ENCODE results near the gene TULP4.
"Not testable (repeated sequence)": the region's sequence is repeated elsewhere in the genome, so short reads cannot be mapped to it uniquely, and the experiment has no call there.

TULP4 gene

DNA sequence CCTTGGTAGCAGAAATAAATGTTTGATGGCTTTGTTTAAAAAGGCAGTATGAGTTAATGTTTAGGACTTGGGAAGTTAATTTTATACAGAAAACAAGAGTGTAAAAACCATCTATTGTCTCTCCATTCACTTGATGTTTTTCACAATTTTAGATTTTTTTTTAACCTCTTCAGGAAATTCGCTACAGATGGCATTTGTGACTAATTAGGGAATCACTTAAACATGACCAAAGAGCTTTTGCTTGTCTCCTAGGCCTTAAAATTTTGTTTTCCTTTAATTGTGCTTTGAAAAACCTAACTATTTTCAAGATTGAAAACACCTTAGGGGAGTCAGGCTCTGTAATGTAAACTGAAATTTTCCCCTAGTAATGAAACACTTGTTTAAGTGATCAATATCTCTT is 17.3 kb downstream of the TULP4 start:
- DNase-seq: no peak

DNA sequence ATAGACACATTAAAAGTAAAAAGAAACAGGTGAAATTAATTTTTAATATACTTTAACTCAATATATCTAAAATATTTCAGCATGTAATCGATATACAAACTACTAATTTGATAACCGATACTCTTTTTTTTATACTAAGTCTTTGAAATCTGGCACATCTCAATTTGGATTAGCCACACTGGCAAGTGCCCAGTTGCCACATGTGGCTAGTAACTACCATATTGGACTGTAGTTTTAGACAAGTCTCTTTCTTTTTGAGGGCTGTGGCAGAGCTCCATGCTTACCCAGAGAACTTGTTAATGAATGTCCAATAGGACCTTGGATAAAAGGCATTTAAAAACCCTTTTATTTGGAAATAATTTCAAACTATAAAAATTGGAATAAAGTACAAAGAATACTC is 17.8 kb downstream of the TULP4 start:
- no peak for DNase-seq

DNA sequence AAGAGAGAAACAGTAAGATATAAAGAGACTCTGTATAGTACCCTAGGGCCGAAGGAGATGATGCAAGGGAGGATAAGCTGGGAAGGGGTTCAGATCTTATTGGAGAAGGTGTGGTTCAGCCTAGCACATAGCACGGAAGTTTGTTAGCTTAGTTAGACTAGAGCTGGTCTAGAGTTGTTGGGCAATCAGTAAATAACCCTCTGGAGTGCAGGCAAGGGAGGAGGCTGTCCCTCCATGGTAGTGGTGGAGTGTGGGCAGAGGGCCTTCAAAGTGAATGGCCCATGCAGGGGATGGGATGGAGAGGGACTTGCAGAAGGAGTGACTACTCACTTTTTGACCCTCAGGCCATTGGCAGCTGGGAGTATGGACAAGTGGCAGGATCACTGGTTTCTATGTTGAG is 20.0 kb downstream of the TULP4 start:
- no peak for DNase-seq

DNA sequence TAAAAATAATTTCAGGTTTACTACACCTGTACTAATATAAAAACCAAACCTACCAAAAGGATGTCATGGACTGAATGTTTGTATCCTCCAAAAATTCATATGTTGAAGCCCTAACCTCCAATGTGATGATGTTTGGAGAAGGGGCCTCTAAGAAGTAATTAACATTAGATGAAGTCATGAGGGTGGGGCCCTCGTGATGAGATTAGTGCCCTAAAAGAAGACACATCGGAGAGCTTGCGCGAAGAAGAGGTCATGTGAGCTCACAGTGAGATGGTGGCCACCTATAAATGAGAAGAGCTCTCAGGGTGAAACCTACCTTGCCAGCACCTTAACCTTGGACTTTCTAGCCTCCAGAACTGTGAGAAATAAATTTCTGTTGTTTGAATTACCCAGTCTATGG is 20.8 kb downstream of the TULP4 start:
- DNase-seq: no peak

DNA sequence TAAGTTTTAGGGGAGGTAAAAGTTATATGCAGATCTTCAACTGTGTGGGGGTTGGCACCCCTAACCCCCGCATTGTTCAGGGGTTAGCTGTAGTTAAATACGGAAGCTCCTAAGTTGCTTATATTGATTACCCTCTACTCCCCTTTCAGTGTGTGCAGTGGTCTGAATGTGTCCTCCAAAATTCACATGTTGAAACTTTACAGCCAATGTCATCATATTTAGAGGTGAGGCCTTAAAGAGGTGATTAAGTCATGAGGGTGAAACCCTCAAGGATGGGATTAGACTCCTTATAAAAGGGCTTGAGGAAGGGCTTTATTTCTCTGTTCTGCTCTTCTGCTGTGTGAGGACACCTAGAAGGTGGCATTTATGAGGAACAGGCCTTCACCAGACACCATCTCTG is 22.3 kb downstream of the TULP4 start:
- DNase-seq: no peak

DNA sequence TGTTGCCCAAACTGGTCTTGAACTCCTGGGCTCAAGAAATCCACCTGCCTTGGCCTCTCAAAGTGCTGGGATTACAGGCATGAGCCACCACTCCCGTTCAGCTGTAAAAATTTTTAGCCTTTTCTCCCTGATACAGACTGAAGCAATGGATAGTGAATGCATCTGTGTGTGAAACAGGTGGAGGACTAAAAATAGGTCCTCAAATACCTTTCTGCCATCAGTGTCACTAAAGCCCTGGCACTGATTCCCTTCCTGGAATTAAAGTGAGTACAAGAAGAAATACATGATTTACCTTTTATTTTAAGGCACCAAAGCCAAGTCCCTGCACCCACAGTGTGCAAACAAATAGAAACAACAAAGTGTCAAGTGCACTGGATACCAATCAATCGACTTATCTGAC is 25.1 kb downstream of the TULP4 start:
- DNase-seq: no peak

DNA sequence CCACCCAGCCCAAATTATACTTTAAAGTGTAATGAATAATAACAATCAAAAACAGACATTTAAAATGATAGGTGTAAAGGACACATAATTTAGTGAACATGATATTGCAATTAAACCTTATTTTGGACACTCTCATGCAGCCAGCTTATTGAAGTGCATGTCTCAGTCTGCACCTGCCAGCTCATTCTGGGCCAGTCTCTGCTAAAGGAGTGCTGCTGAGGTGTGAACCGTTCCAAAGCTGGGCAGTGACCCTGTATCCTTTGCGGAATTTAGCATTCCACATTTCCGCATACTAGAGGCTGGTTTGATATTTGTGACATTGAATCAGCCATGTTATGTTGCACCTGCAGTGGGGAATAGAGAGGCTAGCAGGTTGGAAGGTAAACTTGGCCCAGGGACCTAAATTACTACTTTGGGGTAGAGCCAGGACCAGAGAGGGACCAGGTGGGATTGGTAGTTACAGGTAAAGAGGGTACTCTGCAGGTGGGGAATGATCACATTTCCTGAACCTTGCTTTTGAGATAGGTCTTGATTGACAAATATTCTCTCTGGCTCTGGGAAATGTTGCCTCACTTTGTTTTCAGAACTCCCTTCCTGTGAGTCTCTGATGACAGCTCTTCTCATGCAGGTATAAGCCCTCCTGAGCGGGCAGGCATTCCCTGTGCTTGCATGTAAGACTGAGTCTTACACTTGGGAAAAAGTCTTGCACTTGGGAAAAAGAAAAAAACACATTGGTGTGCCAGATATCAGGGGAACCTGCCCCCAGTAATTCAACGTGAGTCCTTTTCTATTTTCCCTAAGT is 26.2 kb downstream of the TULP4 start:
- no peak for DNase-seq

DNA sequence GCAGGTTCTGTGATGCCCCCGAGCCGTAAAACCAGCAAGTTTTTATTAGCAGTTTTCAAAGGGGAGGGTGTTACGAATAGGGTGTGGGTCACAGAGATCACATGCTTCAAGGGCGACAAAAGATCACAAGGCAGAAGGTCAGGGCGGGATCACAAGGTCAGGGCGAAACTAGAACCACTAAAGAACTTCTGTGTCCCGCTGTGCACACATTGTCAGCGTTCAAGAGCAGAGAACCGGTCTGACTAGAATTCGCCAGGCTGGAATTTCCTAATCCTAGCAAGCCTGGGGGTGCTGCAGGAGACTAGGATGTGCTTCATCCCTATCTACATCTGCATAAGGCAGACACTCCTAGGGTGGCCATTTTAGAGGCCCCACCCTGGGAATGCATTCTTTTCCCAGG is 26.9 kb downstream of the TULP4 start:
- DNase-seq: not testable (repeated sequence)

DNA sequence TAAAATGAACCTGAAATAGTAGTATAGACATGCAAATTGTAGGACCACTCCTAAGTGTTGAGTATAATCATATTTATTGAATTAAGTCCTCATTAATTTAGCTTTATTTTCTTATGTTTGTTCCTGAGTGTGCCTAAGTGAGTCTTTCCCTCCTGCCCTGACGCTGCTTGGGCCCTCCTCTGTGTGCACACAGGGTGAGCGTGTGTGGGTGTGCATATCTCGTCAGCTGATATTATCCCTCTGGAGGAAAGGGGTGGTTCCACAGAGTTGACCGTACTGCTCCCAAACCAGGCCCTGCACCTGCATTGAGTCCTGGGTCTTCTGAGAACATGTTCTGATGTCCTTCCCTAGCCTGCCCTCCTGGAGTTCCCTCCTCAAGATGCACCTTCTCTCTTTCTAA is 28.0 kb downstream of the TULP4 start:
- no peak for DNase-seq

DNA sequence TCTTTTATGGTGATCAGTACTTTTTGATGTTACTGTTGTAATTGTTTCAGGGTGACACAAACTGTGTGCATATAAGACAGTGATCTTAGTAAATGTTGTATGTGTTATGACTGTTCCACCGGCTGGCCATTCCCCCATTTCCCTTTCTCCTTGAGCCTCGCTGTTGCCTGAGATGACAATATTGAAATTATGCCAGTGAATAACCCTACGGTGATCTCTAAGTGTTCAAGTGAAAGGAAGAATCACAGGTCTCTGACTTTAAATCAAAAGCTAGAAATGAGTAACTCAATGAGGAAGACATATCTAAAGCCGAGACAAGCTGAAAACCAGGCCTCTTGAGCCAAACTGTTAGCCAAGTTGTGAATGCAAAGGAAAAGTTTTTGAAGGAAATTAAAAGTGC is 32.3 kb downstream of the TULP4 start:
- DNase-seq: no peak

DNA sequence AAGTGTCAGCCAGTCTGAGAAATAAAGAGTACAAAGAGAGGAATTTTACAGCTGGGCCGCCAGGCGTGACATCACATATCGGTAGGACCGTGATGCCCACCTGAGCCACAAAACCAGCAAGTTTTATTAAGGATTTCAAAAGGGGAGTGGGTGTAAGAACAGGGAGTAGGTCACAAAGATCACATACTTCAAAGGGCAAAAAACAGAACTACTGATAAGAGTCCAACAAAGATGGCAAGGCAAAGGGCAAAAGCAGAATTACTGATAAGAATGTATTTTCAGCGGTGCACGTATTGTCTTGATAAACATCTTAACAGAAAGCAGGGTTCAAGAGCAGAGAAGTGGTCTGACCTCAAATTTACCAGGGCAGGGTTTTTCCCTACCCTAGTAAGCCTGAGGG is 33.2 kb downstream of the TULP4 start:
- DNase-seq: not testable (repeated sequence)

DNA sequence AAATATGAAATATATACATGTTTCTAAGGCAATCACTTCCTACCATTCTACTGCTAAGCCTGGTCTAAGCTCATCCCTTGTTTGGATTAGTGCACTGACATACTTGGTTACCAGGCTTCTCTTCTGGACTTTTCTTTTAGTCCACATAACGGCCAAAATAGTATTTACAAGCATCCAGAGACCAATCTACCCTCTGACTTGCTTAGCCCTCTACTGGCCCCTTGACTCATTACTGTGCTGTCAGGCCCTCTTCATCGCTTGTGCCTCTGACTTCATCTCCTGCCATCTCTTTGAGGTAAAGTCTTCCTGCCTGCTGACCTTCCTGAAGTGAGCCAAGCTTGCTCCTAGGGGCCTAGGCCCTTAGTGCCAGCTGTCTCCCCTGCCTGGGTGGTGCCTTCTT is 35.1 kb downstream of the TULP4 start:
- no peak for DNase-seq

DNA sequence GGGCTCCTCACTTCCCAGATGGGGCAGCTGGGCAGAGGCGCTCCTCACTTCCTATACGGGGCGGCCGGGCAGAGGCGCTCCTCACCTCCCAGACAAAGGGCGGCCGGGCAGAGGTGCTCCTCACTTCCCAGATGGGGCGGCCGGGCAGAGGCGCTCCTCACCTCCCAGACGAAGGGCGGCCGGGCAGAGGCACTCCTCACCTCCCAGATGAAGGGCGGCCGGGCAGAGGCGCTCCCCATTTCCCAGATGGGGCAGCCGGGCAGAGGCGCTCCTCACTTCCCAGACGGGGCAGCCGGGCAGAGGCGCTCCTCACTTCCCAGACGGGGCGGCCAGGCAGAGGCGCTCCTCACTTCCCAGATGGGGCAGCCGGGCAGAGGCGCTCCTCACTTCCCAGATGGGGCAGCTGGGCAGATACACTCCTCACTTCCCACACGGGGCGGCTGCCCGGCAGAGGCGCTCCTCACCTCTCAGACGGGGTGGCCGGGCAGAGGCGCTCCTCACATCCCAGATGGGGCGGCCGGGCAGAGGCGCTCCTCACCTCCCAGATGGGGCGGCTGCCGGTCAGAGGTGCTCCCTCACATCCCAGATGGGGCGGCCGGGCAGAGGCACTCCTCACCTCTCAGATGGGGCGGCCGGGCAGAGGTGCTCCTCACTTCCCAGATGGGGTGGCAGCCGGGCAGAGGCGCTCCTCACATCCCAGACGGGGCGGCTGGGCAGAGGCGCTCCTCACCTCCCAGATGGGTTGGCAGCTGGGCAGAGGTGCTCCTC is 36.7 kb downstream of the TULP4 start:
- not testable (repeated sequence) for DNase-seq

DNA sequence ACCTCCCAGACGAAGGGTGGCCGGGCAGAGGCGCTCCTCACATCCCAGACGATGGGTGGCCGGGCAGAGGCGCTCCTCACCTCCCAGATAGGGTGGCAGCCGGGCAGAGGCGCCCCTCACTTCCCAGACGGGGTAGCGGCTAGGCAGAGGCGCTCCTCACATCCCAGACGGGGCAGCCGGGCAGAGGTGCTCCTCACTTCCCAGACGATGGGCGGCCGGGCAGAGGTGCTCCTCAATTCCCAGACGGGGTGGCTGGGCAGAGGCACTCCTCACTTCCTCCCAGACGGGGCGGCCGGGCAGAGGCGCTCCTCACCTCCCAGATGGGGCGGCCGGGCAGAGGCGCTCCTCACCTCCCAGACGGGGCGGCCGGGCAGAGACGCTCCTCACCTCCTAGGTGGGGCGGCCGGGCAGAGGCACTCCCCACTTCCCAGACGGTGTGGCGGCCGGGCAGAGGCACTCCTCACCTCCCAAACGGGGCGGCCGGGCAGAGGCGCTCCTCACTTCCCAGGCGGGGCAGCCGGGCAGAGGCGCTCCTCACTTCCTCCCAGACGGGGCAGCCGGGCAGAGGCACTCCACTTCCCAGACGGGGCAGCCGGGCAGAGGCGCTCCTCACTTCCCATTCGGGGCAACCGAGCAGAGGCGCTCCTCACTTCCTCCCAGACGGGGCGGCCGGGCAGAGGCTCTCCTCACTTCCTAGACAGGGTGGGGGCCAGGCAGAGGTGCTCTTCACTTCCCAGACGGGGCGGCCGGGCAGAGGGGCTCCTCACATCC is 37.4 kb downstream of the TULP4 start:
- not testable (repeated sequence) for DNase-seq

DNA sequence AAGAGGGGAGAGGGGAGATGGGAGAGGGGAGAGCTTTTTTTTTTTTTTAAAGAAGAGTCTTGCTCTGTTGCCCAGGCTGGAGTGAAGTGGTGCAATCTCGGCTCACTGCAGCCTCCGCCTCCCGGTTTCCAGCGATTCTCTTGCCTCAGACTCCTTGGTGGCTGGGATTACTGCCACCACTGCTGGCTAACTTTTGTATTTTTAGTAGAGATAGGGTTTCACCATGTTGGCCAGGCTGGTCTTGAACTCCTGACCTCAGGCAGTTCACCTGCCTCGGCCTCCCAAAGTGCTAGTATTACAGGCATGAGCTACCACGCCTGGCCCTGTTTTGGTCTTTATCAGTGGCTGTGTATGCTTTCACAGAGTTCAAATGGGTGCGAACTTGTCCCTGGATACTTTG is 38.5 kb downstream of the TULP4 start:
- not testable (repeated sequence) for DNase-seq

DNA sequence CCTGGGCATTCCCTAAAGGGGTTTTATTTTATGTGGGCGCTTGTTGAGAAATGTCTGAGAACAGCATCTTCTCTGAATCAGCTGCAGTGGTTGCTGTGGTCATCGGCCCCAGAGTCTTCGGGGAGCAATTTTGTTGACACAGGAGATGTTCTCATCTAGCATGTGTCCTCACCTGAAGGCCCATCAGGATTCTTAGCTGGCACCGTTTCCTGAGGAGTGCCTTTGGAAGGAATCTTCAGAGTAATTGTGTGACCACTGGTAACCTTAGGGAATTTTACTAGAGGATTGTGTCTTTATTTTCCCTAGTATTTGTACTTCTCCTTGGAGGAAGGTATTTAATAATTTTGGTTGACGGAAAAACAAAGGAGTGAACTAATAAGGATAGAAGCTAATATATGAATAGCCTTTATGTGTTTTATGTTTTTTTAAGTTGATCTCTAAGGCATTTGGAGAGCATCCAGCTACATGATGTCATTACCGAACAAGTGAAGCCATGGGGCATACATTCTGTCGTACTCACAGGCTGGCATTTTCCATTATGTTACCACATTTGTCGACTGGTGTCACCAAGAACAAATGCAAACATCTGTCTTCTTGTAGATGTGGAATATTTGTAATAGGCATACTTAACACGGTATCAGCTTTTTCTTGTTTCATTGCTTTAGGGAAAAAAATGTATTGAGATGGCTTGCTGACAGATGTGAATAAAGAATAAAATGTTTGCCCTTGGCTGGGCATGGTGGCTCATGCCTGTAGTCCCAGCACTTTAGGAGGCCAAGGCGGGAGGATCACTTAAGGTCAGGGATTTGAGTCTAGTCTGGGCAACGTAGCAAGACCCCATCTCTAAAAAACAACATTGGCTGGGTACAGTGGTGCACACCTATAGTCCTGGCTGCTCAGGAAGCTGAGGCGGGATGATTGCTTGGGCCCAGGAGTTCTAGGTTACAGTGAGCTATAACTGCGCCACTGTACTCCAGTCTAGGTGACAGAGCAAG is 41.9 kb downstream of the TULP4 start:
- DNase-seq: no peak

DNA sequence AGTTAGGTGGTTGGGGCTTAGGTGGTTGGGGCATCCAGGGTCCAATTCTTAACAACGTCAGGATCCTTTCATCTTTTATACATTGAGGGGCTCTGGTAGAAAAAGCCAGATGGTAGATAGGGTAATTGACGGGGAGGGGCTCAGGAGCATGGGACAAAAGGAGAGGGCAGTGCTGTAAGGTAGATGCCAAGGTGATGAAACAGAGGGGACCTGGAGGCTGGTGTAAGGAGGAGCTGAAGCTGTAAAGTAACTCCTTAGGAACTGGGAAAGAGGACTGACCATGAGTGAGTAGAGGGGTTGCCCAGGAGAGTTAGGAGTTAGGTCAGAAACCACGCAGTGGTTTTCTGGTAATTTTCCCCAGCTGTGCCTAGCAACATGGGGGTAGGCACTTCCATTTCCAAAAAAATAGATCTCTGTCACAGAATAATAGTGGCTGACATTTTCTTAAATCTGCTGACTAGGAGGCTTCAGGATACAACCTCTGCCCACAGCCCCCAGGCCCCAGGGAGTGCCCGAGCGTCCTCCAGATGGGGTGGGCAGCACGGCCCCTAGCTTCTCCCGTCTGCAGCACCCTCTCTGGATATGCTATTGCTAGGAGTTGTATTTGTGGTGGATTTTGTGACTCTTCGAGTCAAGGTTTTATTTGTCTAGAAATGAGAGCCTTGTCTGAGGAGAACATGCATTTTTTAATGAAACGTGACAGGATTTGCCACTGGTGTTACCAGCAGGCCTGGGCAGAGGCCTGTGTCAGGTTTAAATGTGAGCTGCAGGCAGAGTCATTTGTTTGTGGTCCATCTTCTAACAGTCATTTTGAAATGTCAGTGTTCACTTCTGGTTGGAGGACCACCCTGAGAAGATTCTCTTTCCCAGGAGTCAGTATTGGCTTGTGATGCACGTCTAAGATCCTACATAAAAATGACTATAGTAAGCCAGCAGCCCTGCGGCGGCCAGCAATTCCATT is 44.6 kb downstream of the TULP4 start:
- no peak for DNase-seq

DNA sequence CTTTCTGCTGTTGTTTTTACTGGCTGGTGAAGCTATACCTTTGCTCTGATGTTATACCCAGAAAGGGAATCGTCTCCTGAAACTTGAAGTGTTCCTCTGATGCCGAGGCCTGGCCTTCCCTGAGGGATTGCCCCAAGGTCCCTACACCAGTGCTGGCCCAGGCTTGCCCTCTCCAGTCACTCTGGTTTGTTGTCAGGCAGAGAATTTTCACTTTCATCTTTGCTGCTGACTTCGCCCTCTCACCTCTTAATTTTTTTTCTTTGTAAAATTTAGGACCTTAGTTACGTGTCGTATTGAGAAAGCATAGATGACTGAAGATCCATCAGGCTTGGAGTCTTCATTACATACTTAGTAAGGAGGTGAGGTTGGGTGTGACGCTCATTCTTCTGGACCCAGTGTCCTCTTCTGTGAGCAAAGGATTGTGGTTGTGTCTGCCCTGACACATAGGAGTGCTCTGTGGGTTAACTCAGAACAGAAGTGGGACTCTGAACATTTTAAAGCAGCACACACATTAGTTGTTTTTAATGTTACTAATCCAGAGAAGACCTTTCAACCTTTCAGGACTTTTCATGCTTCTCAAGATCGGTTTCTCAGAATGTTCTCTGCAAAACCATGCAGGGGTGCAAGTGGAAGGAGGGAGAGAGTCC is 45.4 kb downstream of the TULP4 start:
- no peak for DNase-seq

DNA sequence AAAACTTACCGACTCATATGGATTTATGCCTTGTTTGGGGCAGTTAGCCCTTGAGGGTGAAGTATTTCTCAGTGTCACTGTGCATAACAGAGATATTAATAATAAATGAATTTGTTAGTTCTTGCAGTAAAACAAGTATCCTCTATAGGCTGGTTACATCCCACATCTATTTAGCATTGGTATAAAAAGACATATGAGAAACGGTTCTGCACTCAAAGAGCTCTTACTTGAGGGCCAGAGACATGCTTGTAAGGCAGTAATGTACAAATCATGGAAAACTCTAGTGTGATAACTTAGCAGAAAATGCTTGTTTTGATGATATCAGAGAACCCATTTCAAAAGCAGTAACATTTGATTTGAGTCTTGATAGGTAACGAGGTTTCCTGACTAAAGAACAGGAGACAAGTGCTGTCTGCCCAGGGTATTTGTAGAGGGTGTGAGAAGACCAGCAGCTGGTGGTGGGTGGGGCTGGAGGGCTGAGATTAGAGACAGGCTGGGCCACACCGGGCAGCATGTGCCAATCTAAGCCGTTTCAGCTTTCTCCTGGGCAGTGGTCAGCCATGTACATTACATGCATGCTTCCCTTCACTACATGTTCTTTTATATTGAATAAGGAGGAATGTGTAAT is 46.3 kb downstream of the TULP4 start:
- no peak for DNase-seq

DNA sequence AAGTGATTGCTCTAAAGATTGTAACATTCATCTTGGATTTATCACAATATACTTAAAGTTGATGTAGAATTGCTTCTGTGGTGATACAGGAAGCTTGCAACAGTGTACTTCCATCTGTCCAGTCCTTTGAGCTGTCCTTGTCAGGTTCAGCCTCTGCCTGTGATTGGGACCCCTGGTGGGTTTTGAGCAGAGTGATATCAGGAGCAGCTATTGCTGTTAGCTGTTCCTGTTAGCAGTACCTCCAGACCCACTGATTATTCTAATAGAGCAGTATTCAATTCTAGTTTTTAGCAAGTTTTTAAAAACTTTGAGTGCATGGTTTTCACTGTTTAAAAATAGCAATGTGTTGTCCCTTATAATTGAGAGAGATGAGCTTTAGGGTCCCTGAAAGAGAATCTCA is 48.8 kb downstream of the TULP4 start:
- no peak for DNase-seq

Measured in suppressor macrophage treated with lipopolysaccharide for 1 hour (primary cell).